WTC11 (cell line): ENCODE results near the gene MAN1A2.

Experiments used
- CBFB ChIP-seq: sonication (generic); formaldehyde crosslinking; IDR thresholded peaks from 2 replicates; pipeline ENCODE4 v1.8.1; 2022; ENCODE audit warnings: mild to moderate bottlenecking, low read depth, missing genetic modification reagents
- CREB1 ChIP-seq: sonication (generic); formaldehyde crosslinking; IDR thresholded peaks from 2 replicates; pipeline ENCODE4 v1.8.0; 2023; ENCODE audit warnings: mild to moderate bottlenecking, missing genetic modification reagents
- IRF2 ChIP-seq: sonication (generic); formaldehyde crosslinking; IDR thresholded peaks from 2 replicates; pipeline ENCODE4 v1.8.0; 2022; ENCODE audit warnings: low read depth, missing genetic modification reagents, borderline replicate concordance
- NFYB ChIP-seq: sonication (generic); formaldehyde crosslinking; conservative IDR thresholded peaks from 2 replicates; pipeline ENCODE4 v1.8.0; 2022; ENCODE audit warnings: low read depth, missing genetic modification reagents
- TP53 ChIP-seq: sonication (generic); formaldehyde crosslinking; IDR thresholded peaks from 2 replicates; pipeline ENCODE4 v1.8.1; 2023; ENCODE audit warnings: mild to moderate bottlenecking, missing genetic modification reagents
- ZNF416 ChIP-seq: fragments of 250-450 bp; sonication (Bioruptor Pico); IDR thresholded peaks from 2 replicates; pipeline ENCODE4 v1.9.0; 2021; ENCODE audit warnings: mild to moderate bottlenecking, inconsistent platforms
- ZNF423 ChIP-seq: fragments of 250-450 bp; sonication (Bioruptor Pico); IDR thresholded peaks from 2 replicates; pipeline ENCODE4 v2.1.2; 2022; ENCODE audit warnings: mild to moderate bottlenecking, moderate library complexity
- TF ChIP-seq, protein P1 (sequence below): fragments of 200-600 bp; IDR thresholded peaks from 2 replicates; pipeline ENCODE4 v1.8.0; 2022; ENCODE audit warnings: antibody characterized with exemption
- TF ChIP-seq, protein P2 (sequence below): sonication (generic); formaldehyde crosslinking; IDR thresholded peaks from 2 replicates; pipeline ENCODE4 v1.8.0; 2022; ENCODE audit warnings: mild to moderate bottlenecking, missing genetic modification reagents
- TF ChIP-seq, protein P3 (sequence below): sonication (generic); formaldehyde crosslinking; IDR thresholded peaks from 2 replicates; pipeline ENCODE4 v1.8.0; 2022; ENCODE audit warnings: mild to moderate bottlenecking, missing genetic modification reagents
- TF ChIP-seq, protein P4 (sequence below): sonication (generic); formaldehyde crosslinking; IDR thresholded peaks from 2 replicates; pipeline ENCODE4 v1.8.1; 2022; ENCODE audit warnings: missing genetic modification reagents, borderline replicate concordance
- TF ChIP-seq, protein P5 (sequence below): sonication (generic); formaldehyde crosslinking; IDR thresholded peaks from 2 replicates; pipeline ENCODE4 v1.8.0; 2022; ENCODE audit warnings: mild to moderate bottlenecking, missing genetic modification reagents
- TF ChIP-seq, protein P6 (sequence below): sonication (generic); formaldehyde crosslinking; IDR thresholded peaks from 2 replicates; pipeline ENCODE4 v1.8.0; 2023; ENCODE audit warnings: missing genetic modification reagents, mild to moderate bottlenecking, borderline replicate concordance

DNA sequence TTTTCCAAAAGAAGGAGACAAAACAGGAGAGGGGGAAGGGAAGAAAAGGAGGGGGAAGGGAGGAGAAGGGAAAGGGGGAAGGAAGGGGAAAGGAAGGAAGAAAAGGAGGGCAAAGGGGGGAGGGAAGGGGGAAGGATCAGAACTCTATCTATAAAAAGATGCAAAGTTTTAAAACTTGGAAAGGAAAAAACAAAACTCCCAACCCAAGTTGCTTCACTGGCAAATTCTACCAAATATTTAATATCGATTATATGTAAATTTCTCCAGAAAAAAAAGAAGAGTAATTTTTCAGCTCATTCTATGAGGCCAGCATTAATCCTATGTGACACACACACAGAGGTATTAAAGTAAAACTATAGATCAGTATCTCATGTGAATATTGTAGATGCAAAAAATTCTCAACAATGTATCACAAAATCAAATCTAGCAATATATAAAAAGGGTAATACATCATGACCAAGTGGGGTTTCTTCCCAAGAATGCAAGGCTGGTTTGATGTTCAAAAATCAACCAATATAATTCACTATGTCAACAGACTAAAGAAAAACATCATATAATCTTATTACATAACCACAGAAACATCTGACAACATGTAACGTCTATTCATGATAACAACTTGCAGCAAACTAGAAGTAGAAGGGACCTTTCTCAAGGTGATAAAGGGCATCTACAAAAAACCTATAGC is 57.9 kb downstream of the MAN1A2 start:
- TF ChIP-seq, protein P1, sequence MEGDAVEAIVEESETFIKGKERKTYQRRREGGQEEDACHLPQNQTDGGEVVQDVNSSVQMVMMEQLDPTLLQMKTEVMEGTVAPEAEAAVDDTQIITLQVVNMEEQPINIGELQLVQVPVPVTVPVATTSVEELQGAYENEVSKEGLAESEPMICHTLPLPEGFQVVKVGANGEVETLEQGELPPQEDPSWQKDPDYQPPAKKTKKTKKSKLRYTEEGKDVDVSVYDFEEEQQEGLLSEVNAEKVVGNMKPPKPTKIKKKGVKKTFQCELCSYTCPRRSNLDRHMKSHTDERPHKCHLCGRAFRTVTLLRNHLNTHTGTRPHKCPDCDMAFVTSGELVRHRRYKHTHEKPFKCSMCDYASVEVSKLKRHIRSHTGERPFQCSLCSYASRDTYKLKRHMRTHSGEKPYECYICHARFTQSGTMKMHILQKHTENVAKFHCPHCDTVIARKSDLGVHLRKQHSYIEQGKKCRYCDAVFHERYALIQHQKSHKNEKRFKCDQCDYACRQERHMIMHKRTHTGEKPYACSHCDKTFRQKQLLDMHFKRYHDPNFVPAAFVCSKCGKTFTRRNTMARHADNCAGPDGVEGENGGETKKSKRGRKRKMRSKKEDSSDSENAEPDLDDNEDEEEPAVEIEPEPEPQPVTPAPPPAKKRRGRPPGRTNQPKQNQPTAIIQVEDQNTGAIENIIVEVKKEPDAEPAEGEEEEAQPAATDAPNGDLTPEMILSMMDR: no peak
- TF ChIP-seq, protein P2, sequence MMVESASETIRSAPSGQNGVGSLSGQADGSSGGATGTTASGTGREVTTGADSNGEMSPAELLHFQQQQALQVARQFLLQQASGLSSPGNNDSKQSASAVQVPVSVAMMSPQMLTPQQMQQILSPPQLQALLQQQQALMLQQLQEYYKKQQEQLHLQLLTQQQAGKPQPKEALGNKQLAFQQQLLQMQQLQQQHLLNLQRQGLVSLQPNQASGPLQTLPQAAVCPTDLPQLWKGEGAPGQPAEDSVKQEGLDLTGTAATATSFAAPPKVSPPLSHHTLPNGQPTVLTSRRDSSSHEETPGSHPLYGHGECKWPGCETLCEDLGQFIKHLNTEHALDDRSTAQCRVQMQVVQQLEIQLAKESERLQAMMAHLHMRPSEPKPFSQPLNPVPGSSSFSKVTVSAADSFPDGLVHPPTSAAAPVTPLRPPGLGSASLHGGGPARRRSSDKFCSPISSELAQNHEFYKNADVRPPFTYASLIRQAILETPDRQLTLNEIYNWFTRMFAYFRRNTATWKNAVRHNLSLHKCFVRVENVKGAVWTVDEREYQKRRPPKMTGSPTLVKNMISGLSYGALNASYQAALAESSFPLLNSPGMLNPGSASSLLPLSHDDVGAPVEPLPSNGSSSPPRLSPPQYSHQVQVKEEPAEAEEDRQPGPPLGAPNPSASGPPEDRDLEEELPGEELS: no peak
- no peak for TF ChIP-seq NFYB (CRISPR knock-in tag)
- no peak for TF ChIP-seq IRF2
- TF ChIP-seq, protein P3, sequence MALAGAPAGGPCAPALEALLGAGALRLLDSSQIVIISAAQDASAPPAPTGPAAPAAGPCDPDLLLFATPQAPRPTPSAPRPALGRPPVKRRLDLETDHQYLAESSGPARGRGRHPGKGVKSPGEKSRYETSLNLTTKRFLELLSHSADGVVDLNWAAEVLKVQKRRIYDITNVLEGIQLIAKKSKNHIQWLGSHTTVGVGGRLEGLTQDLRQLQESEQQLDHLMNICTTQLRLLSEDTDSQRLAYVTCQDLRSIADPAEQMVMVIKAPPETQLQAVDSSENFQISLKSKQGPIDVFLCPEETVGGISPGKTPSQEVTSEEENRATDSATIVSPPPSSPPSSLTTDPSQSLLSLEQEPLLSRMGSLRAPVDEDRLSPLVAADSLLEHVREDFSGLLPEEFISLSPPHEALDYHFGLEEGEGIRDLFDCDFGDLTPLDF: no peak
- TF ChIP-seq ZNF416 (CRISPR knock-in tag): no peak
- TF ChIP-seq CBFB (CRISPR knock-in tag): no peak
- no peak for TF ChIP-seq ZNF423 (CRISPR knock-in tag)
- TF ChIP-seq, protein P4, sequence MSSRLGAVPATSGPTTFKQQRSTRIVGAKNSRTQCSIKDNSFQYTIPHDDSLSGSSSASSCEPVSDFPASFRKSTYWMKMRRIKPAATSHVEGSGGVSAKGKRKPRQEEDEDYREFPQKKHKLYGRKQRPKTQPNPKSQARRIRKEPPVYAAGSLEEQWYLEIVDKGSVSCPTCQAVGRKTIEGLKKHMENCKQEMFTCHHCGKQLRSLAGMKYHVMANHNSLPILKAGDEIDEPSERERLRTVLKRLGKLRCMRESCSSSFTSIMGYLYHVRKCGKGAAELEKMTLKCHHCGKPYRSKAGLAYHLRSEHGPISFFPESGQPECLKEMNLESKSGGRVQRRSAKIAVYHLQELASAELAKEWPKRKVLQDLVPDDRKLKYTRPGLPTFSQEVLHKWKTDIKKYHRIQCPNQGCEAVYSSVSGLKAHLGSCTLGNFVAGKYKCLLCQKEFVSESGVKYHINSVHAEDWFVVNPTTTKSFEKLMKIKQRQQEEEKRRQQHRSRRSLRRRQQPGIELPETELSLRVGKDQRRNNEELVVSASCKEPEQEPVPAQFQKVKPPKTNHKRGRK (CRISPR knock-in tag): no peak
- TF ChIP-seq TP53 (CRISPR knock-in tag): no peak
- TF ChIP-seq CREB1 (CRISPR knock-in tag): no peak
- TF ChIP-seq, protein P5, sequence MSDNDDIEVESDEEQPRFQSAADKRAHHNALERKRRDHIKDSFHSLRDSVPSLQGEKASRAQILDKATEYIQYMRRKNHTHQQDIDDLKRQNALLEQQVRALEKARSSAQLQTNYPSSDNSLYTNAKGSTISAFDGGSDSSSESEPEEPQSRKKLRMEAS (CRISPR knock-in tag): no peak
- TF ChIP-seq, protein P6, sequence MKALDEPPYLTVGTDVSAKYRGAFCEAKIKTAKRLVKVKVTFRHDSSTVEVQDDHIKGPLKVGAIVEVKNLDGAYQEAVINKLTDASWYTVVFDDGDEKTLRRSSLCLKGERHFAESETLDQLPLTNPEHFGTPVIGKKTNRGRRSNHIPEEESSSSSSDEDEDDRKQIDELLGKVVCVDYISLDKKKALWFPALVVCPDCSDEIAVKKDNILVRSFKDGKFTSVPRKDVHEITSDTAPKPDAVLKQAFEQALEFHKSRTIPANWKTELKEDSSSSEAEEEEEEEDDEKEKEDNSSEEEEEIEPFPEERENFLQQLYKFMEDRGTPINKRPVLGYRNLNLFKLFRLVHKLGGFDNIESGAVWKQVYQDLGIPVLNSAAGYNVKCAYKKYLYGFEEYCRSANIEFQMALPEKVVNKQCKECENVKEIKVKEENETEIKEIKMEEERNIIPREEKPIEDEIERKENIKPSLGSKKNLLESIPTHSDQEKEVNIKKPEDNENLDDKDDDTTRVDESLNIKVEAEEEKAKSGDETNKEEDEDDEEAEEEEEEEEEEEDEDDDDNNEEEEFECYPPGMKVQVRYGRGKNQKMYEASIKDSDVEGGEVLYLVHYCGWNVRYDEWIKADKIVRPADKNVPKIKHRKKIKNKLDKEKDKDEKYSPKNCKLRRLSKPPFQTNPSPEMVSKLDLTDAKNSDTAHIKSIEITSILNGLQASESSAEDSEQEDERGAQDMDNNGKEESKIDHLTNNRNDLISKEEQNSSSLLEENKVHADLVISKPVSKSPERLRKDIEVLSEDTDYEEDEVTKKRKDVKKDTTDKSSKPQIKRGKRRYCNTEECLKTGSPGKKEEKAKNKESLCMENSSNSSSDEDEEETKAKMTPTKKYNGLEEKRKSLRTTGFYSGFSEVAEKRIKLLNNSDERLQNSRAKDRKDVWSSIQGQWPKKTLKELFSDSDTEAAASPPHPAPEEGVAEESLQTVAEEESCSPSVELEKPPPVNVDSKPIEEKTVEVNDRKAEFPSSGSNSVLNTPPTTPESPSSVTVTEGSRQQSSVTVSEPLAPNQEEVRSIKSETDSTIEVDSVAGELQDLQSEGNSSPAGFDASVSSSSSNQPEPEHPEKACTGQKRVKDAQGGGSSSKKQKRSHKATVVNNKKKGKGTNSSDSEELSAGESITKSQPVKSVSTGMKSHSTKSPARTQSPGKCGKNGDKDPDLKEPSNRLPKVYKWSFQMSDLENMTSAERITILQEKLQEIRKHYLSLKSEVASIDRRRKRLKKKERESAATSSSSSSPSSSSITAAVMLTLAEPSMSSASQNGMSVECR (CRISPR knock-in tag): no peak
